B cell (primary cell): Measurements from ENCODE around the gene PTPN4. TPM values are rescaled to one million over a fixed set of nuclear protein-coding genes. Genes with fewer than 3 reads are reported as not detected.

Experiments used
- ATAC-seq: fragments of 200-7000 bp; cut with Tn5 transposase; one replicate; pipeline ENCODE4 v1.10.0; 2021; ENCODE audit warnings: low read depth, mild to moderate bottlenecking, moderate number of reproducible peaks, moderate library complexity
- CTCF ChIA-PET: fragments of 350-600 bp; sonication (Branson Sonifier 250); formaldehyde crosslinking; loops from one replicate; lab custom pipeline; 2021; ENCODE audit warnings: antibody characterized with exemption, inconsistent platforms; lab: Charles Lee
- POLR2A ChIA-PET: fragments of 350-600 bp; sonication (Branson Sonifier 250); formaldehyde crosslinking; loops from one replicate; lab custom pipeline; 2021; ENCODE audit warnings: antibody characterized with exemption; lab: Charles Lee
- DNase-seq: peaks from one replicate; pipeline ENCODE4 v3.0.0; 2013
- H2AFZ ChIP-seq: 2 replicates; pipeline ENCODE4 v1.6.1; 2012; ENCODE audit warnings: mild to moderate bottlenecking, low read depth, low read length; ENCODE audit not compliant: insufficient read depth, poor library complexity, severe bottlenecking
- H3K27ac ChIP-seq, 2 donors: 1 replicate in 1 of 2; 2 replicates in 1 of 2; pipeline ENCODE4 v1.5.1; 2012 to 2013; ENCODE audit warnings: low read length in 2 of 2, mild to moderate bottlenecking in 2 of 2, moderate library complexity in 1 of 2
- H3K27me3 ChIP-seq, 4 experiments: fragments of 200-600 bp in 1 of 4; sonication (generic) in 1 of 4; replicated peaks in 1 of 4; 1 replicate in 2 of 4; 2 replicates in 2 of 4; pipeline versions ENCODE4 v1.6.1 to v1.7.0; 2013 to 2016; ENCODE audit warnings: low read length in 3 of 4, mild to moderate bottlenecking in 2 of 4, mixed read lengths in 1 of 4, moderate library complexity in 1 of 4; ENCODE audit not compliant: insufficient read depth in 4 of 4, control insufficient read depth in 3 of 4; ENCODE audit errors: control extremely low read depth in 1 of 4
- H3K36me3 ChIP-seq, 2 experiments: replicated peaks in 1 of 2; 1 replicate in 1 of 2; 2 replicates in 1 of 2; pipeline versions ENCODE4 v1.6.1 to v1.7.1; 2013; ENCODE audit warnings: low read length in 1 of 2; ENCODE audit not compliant: insufficient read depth in 2 of 2, control insufficient read depth in 1 of 2; ENCODE audit errors: control extremely low read depth in 1 of 2, extremely low read depth in 1 of 2
- H3K4me1 ChIP-seq, 2 donors: fragments of 200-600 bp in 1 of 2; sonication (generic) in 1 of 2; 1 replicate in 1 of 2; 2 replicates in 1 of 2; pipeline versions ENCODE4 v1.5.1 to v1.6.1; 2013 to 2017; ENCODE audit warnings: low read length in 2 of 2; ENCODE audit not compliant: control insufficient read depth in 2 of 2, insufficient read depth in 2 of 2
- H3K4me2 ChIP-seq: replicated peaks from 2 replicates; pipeline ENCODE3; 2012; ENCODE audit warnings: mild to moderate bottlenecking, low read depth, low read length; ENCODE audit not compliant: poor library complexity, severe bottlenecking
- H3K4me3 ChIP-seq, 5 experiments: fragments of 200-600 bp in 1 of 5; sonication (generic) in 1 of 5; 1 replicate in 3 of 5; 2 replicates in 2 of 5; pipeline versions ENCODE4 v1.5.1 to v1.7.0; 2011 to 2016; ENCODE audit warnings: low read length in 4 of 5, mild to moderate bottlenecking in 4 of 5, low read depth in 2 of 5, control low read depth in 1 of 5, moderate library complexity in 1 of 5; ENCODE audit not compliant: insufficient read depth in 1 of 5; ENCODE audit errors: control extremely low read depth in 1 of 5, extremely low read depth in 1 of 5
- H3K79me2 ChIP-seq: fragments of 200-600 bp; sonication (generic); one replicate; pipeline ENCODE4 v1.6.0; 2016; ENCODE audit warnings: low read length; ENCODE audit not compliant: control insufficient read depth, insufficient read depth
- H3K9ac ChIP-seq: fragments of 200-600 bp; sonication (generic); 2 replicates; pipeline ENCODE4 v1.6.1; 2017; ENCODE audit warnings: mild to moderate bottlenecking, low read length, moderate library complexity
- H3K9me3 ChIP-seq, 3 donors: one replicate each; pipeline versions ENCODE4 v1.6.1 to v1.7.1; 2013; ENCODE audit warnings: low read length in 2 of 3; ENCODE audit not compliant: control insufficient read depth in 2 of 3, insufficient read depth in 1 of 3; ENCODE audit errors: control extremely low read depth in 1 of 3
- H4K20me1 ChIP-seq: 2 replicates; pipeline ENCODE4 v1.6.0; 2012; ENCODE audit warnings: mild to moderate bottlenecking, low read length; ENCODE audit not compliant: insufficient read depth, control insufficient read depth, poor library complexity, severe bottlenecking
- H3K27ac Mint-ChIP-seq: one replicate; pipeline ENCODE4 v1.8.0; 2021; ENCODE audit warnings: mixed read lengths
- H3K27me3 Mint-ChIP-seq: one replicate; pipeline ENCODE4 v1.8.0; 2021; ENCODE audit warnings: mixed read lengths
- H3K4me1 Mint-ChIP-seq: one replicate; pipeline ENCODE4 v1.8.0; 2021; ENCODE audit warnings: mixed read lengths
- H3K4me3 Mint-ChIP-seq: one replicate; pipeline ENCODE4 v1.8.0; 2021; ENCODE audit warnings: mixed read lengths
- H3K9me3 Mint-ChIP-seq: one replicate; pipeline ENCODE4 v1.8.0; 2022; ENCODE audit warnings: mixed read lengths; ENCODE audit not compliant: insufficient read depth
- EZH2 ChIP-seq: IDR thresholded peaks from 2 replicates; pipeline ENCODE4 v1.6.1; 2012; ENCODE audit warnings: borderline replicate concordance, low read depth, mild to moderate bottlenecking, moderate library complexity, low read length; ENCODE audit not compliant: insufficient read depth, poor library complexity, severe bottlenecking
- WGBS: methylation state at CpG from one replicate; pipeline ENCODE4 v1.1.5; 2013; ENCODE audit warnings: missing lambda C conversion rate; ENCODE audit not compliant: insufficient coverage; 5-methylcytosine and 5-hydroxymethylcytosine counted together
- intact Hi-C: fragments of 100-400 bp; cut with micrococcal nuclease; formaldehyde crosslinking; loops from one replicate; pipeline ENCODE4 v1.10.0; 2022
- polyA plus RNA-seq: library from polyadenylated mRNA; depleted of rRNA; stranded (reverse); fragments of >200 nt; gene quantifications from 2 replicates; pipeline ENCODE4 v1.2.3, GENCODE V29; 2012
- total RNA-seq, 2 donors: library from RNA; stranded (reverse); fragments of 120-200 nt in 1 of 2; gene quantifications; 1 replicate in 1 of 2; 2 replicates in 1 of 2; pipeline versions ENCODE4 v1.2.3 to v1.2.4, GENCODE V29; 2013 to 2022
- TF ChIP-seq, protein P1 (sequence below): fragments of 200-600 bp; IDR thresholded peaks from one replicate; pipeline ENCODE4 v1.8.0; 2022; ENCODE audit warnings: antibody characterized with exemption, mild to moderate bottlenecking

The PTPN4 gene
- total and polyA plus RNA-seq, 2 donors (not counting 1 experiment from before 2014, with no cell fraction given), result 12.6 to 54.8 TPM

DNA sequence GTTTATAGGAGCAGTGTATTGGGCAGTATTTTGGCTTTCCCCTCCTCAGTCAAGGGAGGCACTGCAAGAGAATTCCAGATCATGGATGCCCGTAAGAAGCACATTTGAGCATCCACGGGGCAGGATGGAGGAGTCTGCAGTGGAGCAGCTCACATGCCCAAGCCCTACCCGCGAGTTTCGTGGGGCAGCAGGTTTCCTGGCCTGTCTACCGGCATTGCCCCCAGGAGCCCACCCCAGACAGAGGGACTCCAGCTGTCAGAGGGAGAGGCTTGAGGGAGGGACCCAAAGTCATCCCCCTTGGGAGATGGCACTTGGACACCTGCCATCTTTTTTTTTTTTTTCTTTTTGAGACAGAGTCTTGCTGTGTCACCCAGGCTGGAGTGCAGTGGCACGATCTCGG lies 49.4 kb upstream of the PTPN4 start:
- WGBS, result 83% methylated on average over 8 of the region's 8 CpGs
- H3K9ac ChIP-seq, result no peak overlapping the region
- Mint-ChIP-seq H3K4me1 (no peaks in the 10 kb centered on the region), H3K27me3 (peaks cover 12% of the 10 kb centered on the region), H3K27ac (no peak overlapping the region), H3K9me3 (no peaks in the 10 kb centered on the region), H3K4me3 (no peak overlapping the region)
- no peaks in the 10 kb centered on the region for H3K79me2 ChIP-seq
- POLR2A ChIA-PET, result no interaction called here
- H3K36me3 ChIP-seq, result no peaks in the 10 kb centered on the region
- H4K20me1 ChIP-seq, result no peaks in the 10 kb centered on the region
- DNase-seq, result no peak
- no peak for ATAC-seq
- H3K27ac ChIP-seq, result no peak overlapping the region
- intact Hi-C loops, result no loop called here
- H2AFZ ChIP-seq, result no peak overlapping the region
- no peaks in the 10 kb centered on the region for H3K4me1 ChIP-seq
- peaks cover 0 to 6% (median under 1%) of the 10 kb centered on the region in 3 donors for H3K9me3 ChIP-seq
- CTCF ChIA-PET, result no interaction called here
- TF ChIP-seq, protein P1, sequence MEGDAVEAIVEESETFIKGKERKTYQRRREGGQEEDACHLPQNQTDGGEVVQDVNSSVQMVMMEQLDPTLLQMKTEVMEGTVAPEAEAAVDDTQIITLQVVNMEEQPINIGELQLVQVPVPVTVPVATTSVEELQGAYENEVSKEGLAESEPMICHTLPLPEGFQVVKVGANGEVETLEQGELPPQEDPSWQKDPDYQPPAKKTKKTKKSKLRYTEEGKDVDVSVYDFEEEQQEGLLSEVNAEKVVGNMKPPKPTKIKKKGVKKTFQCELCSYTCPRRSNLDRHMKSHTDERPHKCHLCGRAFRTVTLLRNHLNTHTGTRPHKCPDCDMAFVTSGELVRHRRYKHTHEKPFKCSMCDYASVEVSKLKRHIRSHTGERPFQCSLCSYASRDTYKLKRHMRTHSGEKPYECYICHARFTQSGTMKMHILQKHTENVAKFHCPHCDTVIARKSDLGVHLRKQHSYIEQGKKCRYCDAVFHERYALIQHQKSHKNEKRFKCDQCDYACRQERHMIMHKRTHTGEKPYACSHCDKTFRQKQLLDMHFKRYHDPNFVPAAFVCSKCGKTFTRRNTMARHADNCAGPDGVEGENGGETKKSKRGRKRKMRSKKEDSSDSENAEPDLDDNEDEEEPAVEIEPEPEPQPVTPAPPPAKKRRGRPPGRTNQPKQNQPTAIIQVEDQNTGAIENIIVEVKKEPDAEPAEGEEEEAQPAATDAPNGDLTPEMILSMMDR, result no peak
- no peak for TF ChIP-seq EZH2
- no peak overlapping the region for H3K4me3 ChIP-seq
- no peaks in the 10 kb centered on the region for H3K27me3 ChIP-seq
- no peak overlapping the region for H3K4me2 ChIP-seq

DNA sequence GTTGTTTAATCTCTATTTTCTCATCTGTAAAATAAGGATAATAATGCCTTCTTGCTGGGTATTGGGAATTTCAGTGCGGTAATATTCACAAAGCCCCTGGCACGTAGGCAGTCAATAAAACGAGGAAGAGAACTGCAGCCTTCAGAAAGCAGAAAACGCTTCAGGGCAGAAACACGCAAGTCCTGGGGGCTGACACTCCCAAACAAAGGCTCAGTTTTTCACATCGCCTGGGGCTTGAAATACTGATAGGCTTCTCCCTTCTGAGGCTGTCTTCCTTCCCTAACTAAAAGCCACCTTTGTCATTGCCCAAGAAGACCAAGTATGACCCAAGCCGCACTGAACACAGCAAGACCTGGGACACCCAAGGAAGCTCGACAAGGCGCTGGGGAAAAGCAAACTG lies 48.4 kb upstream of the PTPN4 start:
- no peak for ATAC-seq
- WGBS, result 97% methylated on average over 9 of the region's 9 CpGs
- intact Hi-C loops, result no loop called here
- no peaks in the 10 kb centered on the region for H3K79me2 ChIP-seq
- no peak for TF ChIP-seq EZH2
- TF ChIP-seq, protein P1, result no peak
- CTCF ChIA-PET, result no interaction called here
- no peak overlapping the region for H3K27ac ChIP-seq
- H4K20me1 ChIP-seq, result no peaks in the 10 kb centered on the region
- H3K4me2 ChIP-seq, result no peak overlapping the region
- H3K4me1 ChIP-seq, result no peaks in the 10 kb centered on the region
- no peak overlapping the region for H3K4me3 ChIP-seq
- no peaks in the 10 kb centered on the region for H3K36me3 ChIP-seq
- peaks cover 15% of the 10 kb centered on the region for H3K27me3 Mint-ChIP-seq
- H3K4me3 Mint-ChIP-seq, result no peak overlapping the region
- no peaks in the 10 kb centered on the region for H3K9me3 Mint-ChIP-seq
- POLR2A ChIA-PET, result no interaction called here
- no peak for DNase-seq
- no peaks in the 10 kb centered on the region for H3K27me3 ChIP-seq
- H3K9me3 ChIP-seq, result peaks cover 0 to 4% (median 0%) of the 10 kb centered on the region in 3 donors
- H3K4me1 Mint-ChIP-seq, result no peaks in the 10 kb centered on the region
- H3K9ac ChIP-seq, result no peak overlapping the region
- no peak overlapping the region for H3K27ac Mint-ChIP-seq
- no peak overlapping the region for H2AFZ ChIP-seq
